ENCODE measurements around the gene IFT80.
A peak's percentile ranks its signal among the peaks of the same experiment; 100 is the strongest.
"Not testable (repeated sequence)": the region's sequence is repeated elsewhere in the genome, so short reads cannot be mapped to it uniquely, and the experiment has no call there.

The IFT80 gene

GRCh38 chr3:160379628-160380214, 19.3 kb downstream of the IFT80 start:
- Mint-ChIP-seq H3K27ac (no peak overlapping the region), H3K4me1 (peaks cover 22% of the 10 kb centered on the region), H3K36me3 (peaks cover 13% of the 10 kb centered on the region), H3K27me3 (no peaks in the 10 kb centered on the region), H3K9me3 (no peaks in the 10 kb centered on the region), H3K4me3 (no peak overlapping the region)

DNA sequence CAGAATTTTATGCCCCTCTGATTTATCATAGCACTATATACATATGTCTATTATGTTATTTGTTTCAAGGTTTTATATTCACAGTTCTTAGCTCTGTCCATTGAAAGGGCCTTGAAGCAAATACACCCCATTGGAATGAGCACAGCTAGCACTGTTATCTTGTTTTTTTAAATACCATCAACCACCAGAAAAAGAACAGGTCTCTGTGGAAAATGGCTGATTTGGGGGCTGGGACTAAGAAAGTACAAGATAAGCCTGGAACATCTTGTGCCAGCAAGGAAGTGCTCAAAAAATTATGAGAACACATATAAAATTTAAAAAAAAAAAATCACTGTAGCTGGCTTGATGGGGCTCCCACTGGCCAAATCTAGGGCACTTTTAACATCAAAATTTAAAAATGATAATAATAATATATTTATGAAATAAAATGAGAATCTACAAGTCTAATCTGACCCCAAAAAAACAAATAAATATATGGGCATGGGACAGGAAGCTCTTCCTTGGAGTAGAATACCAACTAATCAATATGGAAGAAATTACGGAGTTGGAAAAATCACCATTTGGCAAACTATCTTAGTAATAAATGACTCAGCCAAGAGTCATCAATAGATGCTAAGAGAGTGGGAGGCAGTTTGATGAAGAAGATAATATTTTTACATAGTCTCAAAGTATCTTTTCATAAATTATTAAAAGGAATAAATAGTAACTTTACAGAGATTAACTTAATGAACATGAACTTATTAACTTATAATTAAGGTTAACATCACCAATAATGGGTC, 20.5 kb downstream of the IFT80 start:
- Mint-ChIP-seq H3K36me3 (peaks cover 23% of the 10 kb centered on the region), H3K27ac (no peak overlapping the region), H3K4me3 (no peak overlapping the region), H3K4me1 (peaks cover 22% of the 10 kb centered on the region), H3K9me3 (no peaks in the 10 kb centered on the region), H3K27me3 (no peaks in the 10 kb centered on the region)

- H3K4me1 Mint-ChIP-seq = peaks cover 16% of the 10 kb centered on the region
- peaks cover 15% of the 10 kb centered on the region for H3K36me3 Mint-ChIP-seq
- H3K27ac Mint-ChIP-seq = no peak overlapping the region
- H3K4me3 Mint-ChIP-seq = no peak overlapping the region
- H3K27me3 Mint-ChIP-seq = no peaks in the 10 kb centered on the region
- no peaks in the 10 kb centered on the region for H3K9me3 Mint-ChIP-seq
Measured at GRCh38 chr3:160376681-160377080, 22.3 kb downstream of the IFT80 start.

- H3K36me3 Mint-ChIP-seq = peaks cover 14% of the 10 kb centered on the region
- no peaks in the 10 kb centered on the region for H3K27me3 Mint-ChIP-seq
- H3K27ac Mint-ChIP-seq = no peak overlapping the region
- peaks cover 25% of the 10 kb centered on the region for H3K4me1 Mint-ChIP-seq
- no peak overlapping the region for H3K4me3 Mint-ChIP-seq
- no peaks in the 10 kb centered on the region for H3K9me3 Mint-ChIP-seq
Measured at GRCh38 chr3:160374925-160375324, 24.1 kb downstream of the IFT80 start.

- H3K27me3 Mint-ChIP-seq = no peaks in the 10 kb centered on the region
- H3K27ac Mint-ChIP-seq = no peak overlapping the region
- H3K36me3 Mint-ChIP-seq = peaks cover 12% of the 10 kb centered on the region
- H3K4me1 Mint-ChIP-seq = peaks cover 28% of the 10 kb centered on the region
- H3K9me3 Mint-ChIP-seq = no peaks in the 10 kb centered on the region
- H3K4me3 Mint-ChIP-seq = no peak overlapping the region
Measured at GRCh38 chr3:160374472-160374871, 24.6 kb downstream of the IFT80 start.

DNA sequence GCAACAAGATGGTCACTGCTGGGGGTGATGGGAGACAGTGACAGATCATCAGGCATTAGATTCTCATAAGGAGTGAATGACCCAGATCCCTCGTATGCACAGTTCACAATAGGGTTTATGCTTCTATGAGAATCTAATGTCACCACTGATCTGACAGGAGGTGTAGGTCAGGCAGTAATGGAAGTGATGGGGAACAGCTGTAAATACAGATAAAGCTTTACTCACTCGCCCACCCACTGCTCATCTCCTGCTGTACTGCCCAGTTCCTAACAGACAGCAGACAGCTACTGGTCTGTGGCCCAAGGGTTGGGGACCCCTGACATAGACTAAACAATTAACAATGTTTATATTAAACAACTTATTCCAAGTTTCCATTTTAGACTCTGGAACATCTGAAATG, 25.4 kb downstream of the IFT80 start:
- Mint-ChIP-seq H3K4me3 (no peak overlapping the region), H3K27me3 (no peaks in the 10 kb centered on the region), H3K4me1 (peaks cover 25% of the 10 kb centered on the region), H3K36me3 (peaks cover 10% of the 10 kb centered on the region), H3K27ac (no peak overlapping the region), H3K9me3 (no peaks in the 10 kb centered on the region)

DNA sequence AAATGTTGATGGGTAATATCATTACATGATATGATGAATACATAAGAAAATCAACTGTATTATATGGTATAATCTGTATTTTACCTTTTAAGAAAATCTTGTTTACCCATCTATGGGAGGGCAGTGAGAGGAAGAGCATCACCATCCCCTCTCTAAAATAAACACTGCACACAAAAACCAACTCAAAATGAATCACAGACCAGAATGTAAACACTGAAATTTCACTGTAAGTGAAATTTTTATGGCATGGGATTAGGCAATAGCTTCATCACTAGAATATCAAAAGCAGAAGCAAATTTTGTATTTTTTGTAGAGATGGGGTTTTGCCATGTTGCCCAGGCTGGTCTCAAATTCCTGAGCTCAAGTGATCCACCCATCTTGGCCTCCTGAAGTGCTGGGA, 26.2 kb downstream of the IFT80 start:
- no peaks in the 10 kb centered on the region for H3K27me3 Mint-ChIP-seq
- H3K9me3 Mint-ChIP-seq = no peaks in the 10 kb centered on the region
- H3K27ac Mint-ChIP-seq = no peak overlapping the region
- no peak overlapping the region for H3K4me3 Mint-ChIP-seq
- peaks cover 10% of the 10 kb centered on the region for H3K36me3 Mint-ChIP-seq
- peaks cover 31% of the 10 kb centered on the region for H3K4me1 Mint-ChIP-seq

- H3K9me3 Mint-ChIP-seq = no peaks in the 10 kb centered on the region
- no peak overlapping the region for H3K27ac Mint-ChIP-seq
- H3K4me1 Mint-ChIP-seq = peaks cover 31% of the 10 kb centered on the region
- peaks cover 12% of the 10 kb centered on the region for H3K36me3 Mint-ChIP-seq
- no peak overlapping the region for H3K4me3 Mint-ChIP-seq
- H3K27me3 Mint-ChIP-seq = no peaks in the 10 kb centered on the region
Measured at GRCh38 chr3:160370987-160371857, 27.8 kb downstream of the IFT80 start.

DNA sequence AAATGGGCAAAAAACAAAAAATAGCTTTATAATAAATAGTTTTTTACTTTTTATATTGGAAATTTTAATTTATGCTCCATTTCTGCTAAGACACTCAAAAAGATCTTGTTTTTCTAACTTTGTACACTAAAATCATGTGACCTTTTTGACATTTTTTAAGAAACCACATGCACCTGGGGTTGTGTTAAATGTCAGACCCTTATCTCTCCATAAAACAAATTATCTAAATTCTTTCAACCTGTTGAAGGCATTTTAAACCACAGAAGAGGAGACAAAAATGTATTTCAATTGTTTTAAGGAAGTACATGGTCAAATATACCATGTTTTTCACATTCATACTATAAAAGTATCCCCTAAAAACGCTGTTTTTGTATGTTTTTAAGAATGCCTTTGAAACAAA, 29.2 kb downstream of the IFT80 start:
- Mint-ChIP-seq H3K4me3 (peak overlapping the region; percentile 56), H3K36me3 (peaks cover 17% of the 10 kb centered on the region), H3K27ac (peak overlapping the region; percentile 14), H3K9me3 (no peaks in the 10 kb centered on the region), H3K27me3 (no peaks in the 10 kb centered on the region), H3K4me1 (peaks cover 31% of the 10 kb centered on the region)

DNA sequence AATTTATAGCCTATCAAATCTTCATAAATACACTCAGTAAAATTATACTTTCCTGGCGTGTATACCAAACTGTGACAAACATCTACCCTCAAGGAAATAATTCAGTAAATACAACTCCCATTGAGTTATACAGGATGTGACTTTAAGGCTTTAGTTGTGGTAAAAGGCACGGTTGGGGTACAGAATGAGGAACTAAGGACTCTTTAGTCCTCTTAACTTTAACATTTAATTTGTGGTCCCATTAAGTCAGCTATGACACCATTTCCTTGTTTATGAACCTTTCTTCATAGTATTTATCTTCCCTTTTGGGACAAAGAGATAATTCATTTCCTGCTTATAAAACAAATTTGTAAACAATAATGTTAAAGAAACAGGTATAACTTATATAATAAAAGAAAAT, 30.2 kb downstream of the IFT80 start:
- no peaks in the 10 kb centered on the region for H3K27me3 Mint-ChIP-seq
- H3K27ac Mint-ChIP-seq = no peak overlapping the region
- peaks cover 31% of the 10 kb centered on the region for H3K4me1 Mint-ChIP-seq
- H3K4me3 Mint-ChIP-seq = no peak overlapping the region
- H3K9me3 Mint-ChIP-seq = no peaks in the 10 kb centered on the region
- peaks cover 14% of the 10 kb centered on the region for H3K36me3 Mint-ChIP-seq

- H3K9me3 Mint-ChIP-seq = no peaks in the 10 kb centered on the region
- peaks cover 27% of the 10 kb centered on the region for H3K4me1 Mint-ChIP-seq
- no peak overlapping the region for H3K4me3 Mint-ChIP-seq
- no peak overlapping the region for H3K27ac Mint-ChIP-seq
- peaks cover 28% of the 10 kb centered on the region for H3K36me3 Mint-ChIP-seq
- no peaks in the 10 kb centered on the region for H3K27me3 Mint-ChIP-seq
Measured at GRCh38 chr3:160365869-160366522, 33.0 kb downstream of the IFT80 start.

GRCh38 chr3:160362896-160363295, 36.1 kb downstream of the IFT80 start:
- peaks cover 39% of the 10 kb centered on the region for H3K36me3 Mint-ChIP-seq
- H3K4me1 Mint-ChIP-seq, H3K27me3 Mint-ChIP-seq, H3K9me3 Mint-ChIP-seq, H3K27ac Mint-ChIP-seq, H3K4me3 Mint-ChIP-seq: not testable (repeated sequence)

DNA sequence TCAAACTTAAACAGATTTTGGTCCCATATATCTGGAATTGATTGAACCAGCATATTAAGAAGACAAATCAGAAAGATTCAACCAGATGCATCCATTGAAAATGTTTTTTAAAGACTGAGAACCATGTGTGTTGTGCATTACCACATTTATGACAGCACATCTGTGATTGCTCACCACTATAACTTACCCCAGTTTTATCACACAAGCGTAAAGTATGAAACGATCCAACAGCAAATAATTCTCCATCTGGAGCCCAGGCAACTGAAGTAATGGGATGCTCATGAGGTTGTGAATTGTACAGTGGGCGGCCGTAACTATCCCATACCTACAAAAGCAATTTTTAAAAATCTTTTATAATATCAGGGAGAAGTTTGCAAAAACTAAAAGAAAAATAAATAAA, 43.2 kb downstream of the IFT80 start:
- no peaks in the 10 kb centered on the region for H3K4me1 Mint-ChIP-seq
- no peaks in the 10 kb centered on the region for H3K9me3 Mint-ChIP-seq
- no peaks in the 10 kb centered on the region for H3K27me3 Mint-ChIP-seq
- H3K27ac Mint-ChIP-seq = no peak overlapping the region
- peaks cover 20% of the 10 kb centered on the region for H3K36me3 Mint-ChIP-seq
- H3K4me3 Mint-ChIP-seq = no peak overlapping the region

DNA sequence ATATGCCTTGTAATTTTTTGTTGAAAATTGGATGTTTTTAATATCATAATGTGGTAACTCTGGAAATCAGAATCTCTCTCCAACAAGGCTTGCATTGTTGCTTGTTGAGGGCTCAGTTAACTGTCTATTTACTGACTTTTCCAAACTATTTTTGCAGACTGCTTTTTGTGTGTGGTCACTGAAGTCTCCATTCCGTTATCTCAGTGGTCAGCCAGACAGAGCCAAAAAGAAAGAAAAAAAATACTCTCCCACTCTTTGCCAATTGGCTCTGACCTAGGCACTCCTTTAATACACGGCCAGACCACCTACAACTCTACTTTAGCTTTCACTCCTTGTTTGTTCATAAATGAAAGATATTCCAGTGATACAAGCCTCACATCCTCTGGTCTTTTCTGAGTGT, 52.5 kb downstream of the IFT80 start:
- H3K36me3 Mint-ChIP-seq = peaks cover 14% of the 10 kb centered on the region
- no peak overlapping the region for H3K4me3 Mint-ChIP-seq
- no peak overlapping the region for H3K27ac Mint-ChIP-seq
- H3K27me3 Mint-ChIP-seq = no peaks in the 10 kb centered on the region
- H3K9me3 Mint-ChIP-seq = no peaks in the 10 kb centered on the region
- no peaks in the 10 kb centered on the region for H3K4me1 Mint-ChIP-seq

GRCh38 chr3:160343132-160343531, 55.9 kb downstream of the IFT80 start:
- Mint-ChIP-seq H3K4me3 (no peak overlapping the region), H3K27ac (no peak overlapping the region), H3K4me1 (no peaks in the 10 kb centered on the region), H3K36me3 (peaks cover 17% of the 10 kb centered on the region), H3K9me3 (no peaks in the 10 kb centered on the region), H3K27me3 (no peaks in the 10 kb centered on the region)

Data from activated naive CD4-positive, alpha-beta T cell treated with anti-CD3 and anti-CD28 coated beads, Interleukin-2, amount 50 U/mL, for 24 hours (primary cell).